WTC11 (cell line): ENCODE results near the gene SYNJ2.

Source experiments
- CTCF ChIP-seq: fragments of 200-600 bp; IDR thresholded peaks from 2 replicates; pipeline ENCODE4 v1.8.0; 2022; ENCODE audit warnings: antibody characterized with exemption
- NFE2L1 ChIP-seq: sonication (generic); formaldehyde crosslinking; IDR thresholded peaks from 2 replicates; pipeline ENCODE4 v1.8.1; 2023; ENCODE audit warnings: missing genetic modification reagents
- TCF7 ChIP-seq: sonication (generic); formaldehyde crosslinking; IDR thresholded peaks from 2 replicates; pipeline ENCODE4 v1.8.0; 2022; ENCODE audit warnings: mild to moderate bottlenecking, low read depth, missing genetic modification reagents, moderate library complexity
- TEAD1 ChIP-seq: sonication (generic); formaldehyde crosslinking; IDR thresholded peaks from 2 replicates; pipeline ENCODE4 v1.8.0; 2022; ENCODE audit warnings: mild to moderate bottlenecking, missing genetic modification reagents
- ZNF416 ChIP-seq: fragments of 250-450 bp; sonication (Bioruptor Pico); IDR thresholded peaks from 2 replicates; pipeline ENCODE4 v1.9.0; 2021; ENCODE audit warnings: mild to moderate bottlenecking, inconsistent platforms

DNA sequence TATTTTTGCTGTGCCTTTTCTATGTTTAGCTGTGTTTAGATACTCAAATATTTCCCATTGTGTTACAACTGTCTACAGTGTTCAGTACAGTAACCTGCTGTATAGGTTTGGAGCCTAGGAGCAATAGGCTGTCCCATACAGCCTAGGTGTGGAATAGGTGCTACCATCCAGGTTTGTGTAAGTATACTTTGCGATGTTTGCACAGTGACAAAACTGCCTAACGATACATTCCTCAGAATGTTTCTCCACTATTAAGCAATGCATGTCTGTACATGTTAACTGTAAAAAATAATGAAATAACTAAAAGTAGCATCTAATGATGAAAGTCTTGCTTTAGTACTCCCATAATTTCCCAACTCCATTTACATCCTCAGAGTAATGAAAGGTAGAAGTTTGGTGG is 140.4 kb downstream of the SYNJ2 start:
- TF ChIP-seq CTCF (no peak), NFE2L1 (CRISPR knock-in tag) (no peak), TEAD1 (CRISPR knock-in tag) (no peak), TCF7 (CRISPR knock-in tag) (no peak), ZNF416 (no peak)
